HS-27A (cell line): Measurements from ENCODE around the gene ZNF678.
"Not testable (repeated sequence)": the region's sequence is repeated elsewhere in the genome, so short reads cannot be mapped to it uniquely, and the experiment has no call there.

ENCODE experiments used
- DNase-seq: peaks from one replicate; pipeline ENCODE4 v3.0.0-alpha.2; 2012; ENCODE audit warnings: low read depth, missing footprints

Gene ZNF678

GRCh38 chr1:227604446-227604845, 41.1 kb downstream of the ZNF678 start:
- no peak for DNase-seq

- not testable (repeated sequence) for DNase-seq
Measured at GRCh38 chr1:227606271-227606670, 42.9 kb downstream of the ZNF678 start.

- DNase-seq, result no peak
Measured at GRCh38 chr1:227607336-227607898, 44.1 kb downstream of the ZNF678 start.

- no peak for DNase-seq
Measured at GRCh38 chr1:227612658-227613057, 49.3 kb downstream of the ZNF678 start.

- no peak for DNase-seq
Measured at GRCh38 chr1:227613526-227613925, 50.2 kb downstream of the ZNF678 start.

GRCh38 chr1:227621211-227621610, 57.9 kb downstream of the ZNF678 start:
- DNase-seq, result no peak

GRCh38 chr1:227622739-227623475, 59.6 kb downstream of the ZNF678 start:
- DNase-seq, result no peak

GRCh38 chr1:227632325-227632724, 69.0 kb downstream of the ZNF678 start:
- no peak for DNase-seq

- DNase-seq, result no peak
Measured at GRCh38 chr1:227635596-227635995, 72.2 kb downstream of the ZNF678 start.

GRCh38 chr1:227654431-227654830, 91.1 kb downstream of the ZNF678 start:
- no peak for DNase-seq

GRCh38 chr1:227654858-227655752, 91.7 kb downstream of the ZNF678 start:
- DNase-seq, result no peak

- DNase-seq, result no peak
Measured at GRCh38 chr1:227661495-227661894, 98.1 kb downstream of the ZNF678 start.

- no peak for DNase-seq
Measured at GRCh38 chr1:227662933-227663332, 99.6 kb downstream of the ZNF678 start.

- no peak for DNase-seq
Measured at GRCh38 chr1:227666286-227666685, 102.9 kb downstream of the ZNF678 start.

GRCh38 chr1:227673441-227673840, 110.1 kb downstream of the ZNF678 start:
- DNase-seq, result no peak

GRCh38 chr1:227685807-227686206, 122.5 kb downstream of the ZNF678 start:
- DNase-seq, result no peak

- DNase-seq, result no peak
Measured at GRCh38 chr1:227697321-227697864, 134.0 kb downstream of the ZNF678 start.

GRCh38 chr1:227701631-227702030, 138.3 kb downstream of the ZNF678 start:
- not testable (repeated sequence) for DNase-seq

GRCh38 chr1:227707846-227708245, 144.5 kb downstream of the ZNF678 start:
- DNase-seq, result no peak

GRCh38 chr1:227709451-227709850, 146.1 kb downstream of the ZNF678 start:
- no peak for DNase-seq

GRCh38 chr1:227710474-227710873, 147.1 kb downstream of the ZNF678 start:
- DNase-seq, result not testable (repeated sequence)

- no peak for DNase-seq
Measured at GRCh38 chr1:227712648-227713047, 149.3 kb downstream of the ZNF678 start.

- DNase-seq, result no peak
Measured at GRCh38 chr1:227718932-227719331, 155.6 kb downstream of the ZNF678 start.
